ENCODE data around the gene WIZ. TPM values are rescaled to one million over a fixed set of nuclear protein-coding genes. Genes with fewer than 3 reads are reported as not detected.

WIZ gene
- total and polyA plus RNA-seq, 2 donors: 2.9 to 13.3 TPM

GRCh38 chr19:15372470-15372869 lies 77.3 kb downstream of the WIZ start:
- Histone ChIP-seq H3K4me1 (ENCODE audit: control insufficient read depth in 2 of 2, insufficient read depth in 2 of 2, low read length in 2 of 2) (peaks cover 3 to 7% of the 10 kb centered on the region in 2 donors), H3K4me3 (ENCODE audit: low read length in 2 of 2) (no peak overlapping the region), H3K27ac (ENCODE audit: low read depth in 1 of 2, low read length in 1 of 2) (no peak overlapping the region), H3K27me3 (ENCODE audit: control insufficient read depth in 2 of 2, insufficient read depth in 1 of 2, low read length in 1 of 2) (no peaks in the 10 kb centered on the region), H3K36me3 (ENCODE audit: control insufficient read depth in 2 of 2, insufficient read depth in 2 of 2, low read length in 1 of 2) (peaks cover 75 to 78% of the 10 kb centered on the region in 2 donors), H3K9me3 (ENCODE audit: control insufficient read depth in 2 of 2, insufficient read depth in 1 of 2, low read length in 1 of 2) (no peaks in the 10 kb centered on the region)
- DNase-seq (ENCODE audit: low read depth in 6 of 9, low spot score in 9 of 9): no peak
- 98% methylated on average over 14 of the region's 14 CpGs for WGBS

- Histone ChIP-seq H3K9me3 (ENCODE audit: control insufficient read depth in 2 of 2, insufficient read depth in 1 of 2, low read length in 1 of 2) (no peaks in the 10 kb centered on the region), H3K4me3 (ENCODE audit: low read length in 2 of 2) (no peak overlapping the region), H3K27ac (ENCODE audit: low read depth in 1 of 2, low read length in 1 of 2) (no peak overlapping the region), H3K27me3 (ENCODE audit: control insufficient read depth in 2 of 2, insufficient read depth in 1 of 2, low read length in 1 of 2) (no peaks in the 10 kb centered on the region), H3K4me1 (ENCODE audit: control insufficient read depth in 2 of 2, insufficient read depth in 2 of 2, low read length in 2 of 2) (peaks cover 0 to 2% of the 10 kb centered on the region in 2 donors), H3K36me3 (ENCODE audit: control insufficient read depth in 2 of 2, insufficient read depth in 2 of 2, low read length in 1 of 2) (peaks cover 77 to 84% of the 10 kb centered on the region in 2 donors)
- 98% methylated on average over 17 of the region's 17 CpGs for WGBS
- DNase-seq (ENCODE audit: low read depth in 6 of 9, low spot score in 9 of 9): no peak
Measured at GRCh38 chr19:15371786-15372380, 77.9 kb downstream of the WIZ start.

- H3K4me1 ChIP-seq (ENCODE audit: control insufficient read depth in 2 of 2, insufficient read depth in 2 of 2, low read length in 2 of 2): no peaks in the 10 kb centered on the region
- H3K4me3 ChIP-seq (ENCODE audit: low read length in 2 of 2): no peak overlapping the region
- peaks cover 77 to 88% of the 10 kb centered on the region in 2 donors for H3K36me3 ChIP-seq (ENCODE audit: control insufficient read depth in 2 of 2, insufficient read depth in 2 of 2, low read length in 1 of 2)
- no peaks in the 10 kb centered on the region for H3K27me3 ChIP-seq (ENCODE audit: control insufficient read depth in 2 of 2, insufficient read depth in 1 of 2, low read length in 1 of 2)
- DNase-seq (ENCODE audit: low read depth in 6 of 9, low spot score in 9 of 9): no peak
- H3K9me3 ChIP-seq (ENCODE audit: control insufficient read depth in 2 of 2, insufficient read depth in 1 of 2, low read length in 1 of 2): no peaks in the 10 kb centered on the region
- 97% methylated on average over 7 of the region's 7 CpGs for WGBS
- no peak overlapping the region for H3K27ac ChIP-seq (ENCODE audit: low read depth in 1 of 2, low read length in 1 of 2)
Measured at GRCh38 chr19:15371119-15371518, 78.6 kb downstream of the WIZ start.

Other genes starting within 250 kb of the WIZ start
- gene NOTCH3, start 249.0 kb downstream of the WIZ start, total RNA-seq: 14.8 TPM
- gene NOTCH3, start 249.0 kb downstream of the WIZ start, polyA plus RNA-seq: 11.3 TPM
- 0.71 TPM for gene EPHX3, start 217.5 kb downstream of the WIZ start, total RNA-seq
- 4.8 TPM for gene EPHX3, start 217.5 kb downstream of the WIZ start, polyA plus RNA-seq
- gene BRD4, start 117.4 kb downstream of the WIZ start, total RNA-seq: 7.6 TPM
- 26.0 TPM for gene BRD4, start 117.4 kb downstream of the WIZ start, polyA plus RNA-seq
- gene AKAP8, start 70.2 kb downstream of the WIZ start, total RNA-seq: 18.0 TPM
- 25.4 TPM for gene AKAP8, start 70.2 kb downstream of the WIZ start, polyA plus RNA-seq
- 64.1 TPM for gene AKAP8L, start 31.0 kb downstream of the WIZ start, total RNA-seq
- 128 TPM for gene AKAP8L, start 31.0 kb downstream of the WIZ start, polyA plus RNA-seq
- 30.8 TPM for gene RASAL3, start 14.6 kb upstream of the WIZ start, total RNA-seq
- 68.1 TPM for gene RASAL3, start 14.6 kb upstream of the WIZ start, polyA plus RNA-seq
- 0.71 TPM for gene PGLYRP2, start 29.5 kb upstream of the WIZ start, total RNA-seq
- 0.14 TPM for gene PGLYRP2, start 29.5 kb upstream of the WIZ start, polyA plus RNA-seq
- 0.09 TPM for gene CYP4F22, start 58.6 kb upstream of the WIZ start, total RNA-seq
- gene CYP4F22, start 58.6 kb upstream of the WIZ start, polyA plus RNA-seq: 0.64 TPM
- 0.28 TPM for gene CYP4F8, start 165.3 kb upstream of the WIZ start, total RNA-seq
- 18.3 TPM for gene CYP4F8, start 165.3 kb upstream of the WIZ start, polyA plus RNA-seq
- gene CYP4F3, start 190.9 kb upstream of the WIZ start, total RNA-seq: 0.24 TPM
- gene CYP4F3, start 190.9 kb upstream of the WIZ start, polyA plus RNA-seq: 2.1 TPM
- 1.4 TPM for gene CYP4F12, start 223.1 kb upstream of the WIZ start, total RNA-seq
- 6.8 TPM for gene CYP4F12, start 223.1 kb upstream of the WIZ start, polyA plus RNA-seq